ENCODE data around the gene GPR155. TPM values are rescaled to one million over a fixed set of nuclear protein-coding genes. Genes with fewer than 3 reads are reported as not detected.
"Not testable (repeated sequence)": the region's sequence is repeated elsewhere in the genome, so short reads cannot be mapped to it uniquely, and the experiment has no call there.

Gene GPR155
- total RNA-seq, 1 donor from 2014 or later, result 10.9 TPM

- no peak for DNase-seq (ENCODE audit: low spot score)
- intact Hi-C loops (cut with DNase I), result no loop called here
Observed at GRCh38 chr2:174389542-174389941, 97.3 kb downstream of the GPR155 start.

GRCh38 chr2:174388706-174389105 is 98.1 kb downstream of the GPR155 start:
- DNase-seq (ENCODE audit: low spot score); intact Hi-C loops (cut with DNase I): not testable (repeated sequence)

GRCh38 chr2:174385201-174385600 is 101.6 kb downstream of the GPR155 start:
- intact Hi-C loops (cut with DNase I), result no loop called here
- DNase-seq (ENCODE audit: low spot score), result no peak

GRCh38 chr2:174383796-174384195 is 103.0 kb downstream of the GPR155 start:
- no peak for DNase-seq (ENCODE audit: low spot score)
- intact Hi-C loops (cut with DNase I), result no loop called here

Other genes with a start within 250 kb of the GPR155 start
- 51.2 TPM for gene OLA1, start 238.5 kb downstream of the GPR155 start, total RNA-seq
- not detected for gene SP9, start 152.1 kb downstream of the GPR155 start, total RNA-seq
- 39.4 TPM for gene SCRN3, start 91.3 kb downstream of the GPR155 start, total RNA-seq
- 20.9 TPM for gene WIPF1, start 110.8 kb upstream of the GPR155 start, total RNA-seq